Omental fat pad (tissue), 4 donors: ENCODE measurements around the gene CEP72. TPM values are rescaled to one million over a fixed set of nuclear protein-coding genes. Genes with fewer than 3 reads are reported as not detected.
"Not testable (repeated sequence)": the region's sequence is repeated elsewhere in the genome, so short reads cannot be mapped to it uniquely, and the experiment has no call there.

ENCODE experiments used
- ATAC-seq: fragments of 150-250 bp; one replicate; pipeline ENCODE4 v1.9.1; 2016; ENCODE audit warnings: mild to moderate bottlenecking, moderate library complexity; ENCODE audit not compliant: low FRiP score
- DNase-seq: peaks from one replicate; pipeline ENCODE4 v3.0.0-alpha.2; 2019; ENCODE audit warnings: low spot score
- CTCF ChIP-seq, 3 donors: fragments of 450-650 bp; IDR thresholded peaks; one replicate each; pipeline ENCODE4 v1.5.1; 2016 to 2017; ENCODE audit warnings: antibody characterized with exemption in 3 of 3, mild to moderate bottlenecking in 3 of 3, moderate library complexity in 2 of 3
- total RNA-seq, 4 donors: library from RNA; depleted of rRNA; stranded (reverse); fragments of >200 nt; gene quantifications; one replicate each; pipeline ENCODE4 v1.1.0, GENCODE V29; 2016

The CEP72 gene
- total RNA-seq, 4 donors from 2014 or later = 1.1 to 2.0 (median 1.7) TPM

GRCh38 chr5:622946-623522 is 10.9 kb downstream of the CEP72 start:
- DNase-seq = peak; percentile 9
- TF ChIP-seq CTCF (IDR thresholded peaks at IDR 0.05) = no peak
- ATAC-seq = no peak

- no peak for DNase-seq
- no peak for ATAC-seq
- no peak for TF ChIP-seq CTCF (IDR thresholded peaks at IDR 0.05)
Observed at GRCh38 chr5:623531-623930, 11.4 kb downstream of the CEP72 start.

GRCh38 chr5:624118-624950 is 12.2 kb downstream of the CEP72 start:
- DNase-seq (no peak), ATAC-seq (no peak)
- TF ChIP-seq CTCF (IDR thresholded peaks at IDR 0.05) = no peak

GRCh38 chr5:624951-625230 is 12.8 kb downstream of the CEP72 start:
- no peak for TF ChIP-seq CTCF (IDR thresholded peaks at IDR 0.05)
- no peak for ATAC-seq
- DNase-seq = no peak

GRCh38 chr5:625516-625915 is 13.4 kb downstream of the CEP72 start:
- DNase-seq = no peak
- no peak for ATAC-seq
- no peak for TF ChIP-seq CTCF (IDR thresholded peaks at IDR 0.05)

- no peak for DNase-seq
- no peak for ATAC-seq
- TF ChIP-seq CTCF (IDR thresholded peaks at IDR 0.05) = no peak
Observed at GRCh38 chr5:626850-627249, 14.7 kb downstream of the CEP72 start.

- DNase-seq = no peak
- no peak for TF ChIP-seq CTCF (IDR thresholded peaks at IDR 0.05)
- no peak for ATAC-seq
Observed at GRCh38 chr5:627840-628239, 15.7 kb downstream of the CEP72 start.

GRCh38 chr5:628351-629205 is 16.4 kb downstream of the CEP72 start:
- DNase-seq, ATAC-seq: not testable (repeated sequence)
